Testis (tissue), 3 donors: ENCODE results near the gene DMGDH. TPM values are rescaled to one million over a fixed set of nuclear protein-coding genes. Genes with fewer than 3 reads are reported as not detected.

ENCODE experiments used
- DNase-seq: peaks from one replicate; pipeline ENCODE4 v3.0.0-alpha.2; 2019
- H3K27ac ChIP-seq, 2 donors: fragments of 200-600 bp; sonication (generic); one replicate each; pipeline ENCODE4 v1.5.1; 2019
- H3K27me3 ChIP-seq: fragments of 200-600 bp; sonication (generic); one replicate; pipeline ENCODE4 v1.5.1; 2019
- H3K36me3 ChIP-seq: fragments of 200-600 bp; sonication (generic); one replicate; pipeline ENCODE4 v1.5.1; 2017; ENCODE audit warnings: low read depth; ENCODE audit errors: missing control alignments
- H3K4me1 ChIP-seq: fragments of 200-600 bp; sonication (generic); one replicate; pipeline ENCODE4 v1.5.1; 2019
- H3K4me3 ChIP-seq, 2 donors: fragments of 200-600 bp; sonication (generic); one replicate each; pipeline ENCODE4 v1.5.1; 2017 to 2019
- H3K9me3 ChIP-seq: fragments of 200-600 bp; sonication (generic); one replicate; pipeline ENCODE4 v1.5.1; 2017
- CTCF ChIP-seq, 3 experiments: fragments of 450-650 bp in 2 of 3; fragments of 200-600 bp in 1 of 3; sonication (generic) in 1 of 3; IDR thresholded peaks; one replicate each; pipeline ENCODE4 v1.5.1; 2016 to 2019; ENCODE audit warnings: antibody characterized with exemption in 3 of 3, mild to moderate bottlenecking in 2 of 3, moderate library complexity in 1 of 3
- POLR2A ChIP-seq: fragments of 450-650 bp; IDR thresholded peaks from one replicate; pipeline ENCODE4 v1.6.1; 2017; ENCODE audit warnings: antibody characterized with exemption, mild to moderate bottlenecking, moderate library complexity
- WGBS, 2 donors: methylation state at CpG; one replicate each; pipeline ENCODE4 v1.1.5; 2018; 5-methylcytosine and 5-hydroxymethylcytosine counted together
- intact Hi-C: fragments of 100-400 bp; cut with DNase I; formaldehyde crosslinking; loops from one replicate; pipeline ENCODE4 v1.15.1; 2023; ENCODE audit warnings: low total_unique reads
- polyA plus RNA-seq: library from polyadenylated mRNA; stranded (reverse); fragments of 350-450 nt; fragmentation: Illumina TruSeq; extraction: RNeasy Lipid Tissue Mini Kit (QIAGEN cat#74804); gene quantifications from one replicate; pipeline ENCODE4 v1.2.3, GENCODE V29; 2014; ENCODE audit warnings: low read depth, low replicate concordance; ENCODE audit not compliant: insufficient read depth
- total RNA-seq, 2 donors: library from RNA; depleted of rRNA; stranded (reverse); fragments of >200 nt; gene quantifications; one replicate each; pipeline ENCODE4 v1.2.3, GENCODE V29; 2016

DMGDH gene
- total and polyA plus RNA-seq, 3 donors from 2014 or later = 3.8 to 18.0 (median 6.8) TPM

- TF ChIP-seq POLR2A (no peak), CTCF (IDR thresholded peaks at IDR 0.05) (no peak)
- DNase-seq = peak; percentile 20
- no peaks in the 10 kb centered on the region for H3K36me3 ChIP-seq
- 58 to 63% methylated on average over 7 of the region's 7 CpGs for WGBS, 2 donors
- no peak overlapping the region for H3K4me3 ChIP-seq
- no peaks in the 10 kb centered on the region for H3K9me3 ChIP-seq
- intact Hi-C loops = no loop called here
- no peaks in the 10 kb centered on the region for H3K27me3 ChIP-seq
- H3K4me1 ChIP-seq = no peaks in the 10 kb centered on the region
- no peak overlapping the region for H3K27ac ChIP-seq
Measured at GRCh38 chr5:78972654-78973428, 96.6 kb downstream of the DMGDH start.

GRCh38 chr5:78971998-78972397 is 97.5 kb downstream of the DMGDH start:
- no peaks in the 10 kb centered on the region for H3K27me3 ChIP-seq
- no peak overlapping the region for H3K27ac ChIP-seq
- intact Hi-C loops = no loop called here
- TF ChIP-seq CTCF (IDR thresholded peaks at IDR 0.05) (no peak), POLR2A (no peak)
- H3K4me1 ChIP-seq = no peaks in the 10 kb centered on the region
- no peaks in the 10 kb centered on the region for H3K9me3 ChIP-seq
- WGBS, 2 donors = 89 to 90% methylated on average over 2 of the region's 2 CpGs
- no peaks in the 10 kb centered on the region for H3K36me3 ChIP-seq
- DNase-seq = no peak
- no peak overlapping the region for H3K4me3 ChIP-seq

DNA sequence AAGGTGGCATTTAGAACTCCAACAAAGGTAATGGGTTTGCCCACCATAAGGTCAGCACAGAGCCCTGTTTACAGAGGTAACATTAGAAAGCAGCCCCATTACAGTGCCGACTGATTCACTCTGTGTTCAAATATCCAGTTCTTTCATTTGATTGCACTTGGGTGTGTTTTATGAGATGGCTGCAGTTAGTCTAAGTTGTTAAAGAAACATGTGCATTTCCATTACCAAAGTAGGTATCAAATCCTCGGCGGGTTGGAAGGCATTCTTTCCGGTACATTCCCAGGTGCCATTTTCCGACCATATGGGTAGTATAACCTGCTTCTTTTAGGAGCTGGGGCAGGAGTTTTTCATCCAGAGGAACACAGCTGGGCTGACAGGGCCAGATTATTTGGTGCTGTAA is 100.7 kb downstream of the DMGDH start:
- H3K4me3 ChIP-seq = no peak overlapping the region
- no peaks in the 10 kb centered on the region for H3K9me3 ChIP-seq
- no peaks in the 10 kb centered on the region for H3K4me1 ChIP-seq
- TF ChIP-seq POLR2A = no peak
- TF ChIP-seq CTCF (IDR thresholded peaks at IDR 0.05) = no peak
- 97 to 98% methylated on average over 5 of the region's 5 CpGs for WGBS, 2 donors
- no peaks in the 10 kb centered on the region for H3K27me3 ChIP-seq
- no peaks in the 10 kb centered on the region for H3K36me3 ChIP-seq
- no peak for DNase-seq
- intact Hi-C loops = no loop called here
- no peak overlapping the region for H3K27ac ChIP-seq

GRCh38 chr5:78964889-78965288 is 104.6 kb downstream of the DMGDH start:
- Histone ChIP-seq H3K27me3 (no peaks in the 10 kb centered on the region), H3K4me3 (no peak overlapping the region), H3K4me1 (no peaks in the 10 kb centered on the region), H3K36me3 (no peaks in the 10 kb centered on the region), H3K27ac (no peak overlapping the region), H3K9me3 (no peaks in the 10 kb centered on the region)
- DNase-seq = no peak
- 44 to 55% methylated on average over 2 of the region's 2 CpGs for WGBS, 2 donors
- TF ChIP-seq POLR2A (no peak), CTCF (IDR thresholded peaks at IDR 0.05) (peak; percentile 23 to 38 (median 26))
- intact Hi-C loops = no loop called here

DNA sequence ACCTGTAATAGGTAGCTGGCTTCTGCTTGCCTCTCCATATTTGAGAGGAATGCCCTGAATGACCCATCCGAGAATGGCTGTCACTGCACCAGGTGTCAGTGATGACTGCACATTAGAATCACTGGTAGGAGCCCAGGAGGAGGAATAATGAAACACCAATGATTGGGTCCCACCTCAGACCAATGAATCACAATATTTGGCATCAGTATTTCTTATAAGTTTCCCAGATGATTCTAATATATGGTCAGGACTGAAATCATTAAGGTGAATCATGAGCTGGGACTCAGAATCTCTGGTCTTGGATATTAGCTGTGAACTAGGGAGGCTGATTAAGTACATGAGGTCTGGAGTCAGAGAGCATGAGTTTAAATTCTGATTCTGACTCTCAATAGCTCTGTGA is 107.7 kb downstream of the DMGDH start:
- 86 to 92% methylated on average over 1 of the region's 1 CpG for WGBS, 2 donors

More for the DNA sequence above, 107.7 kb downstream of the DMGDH start:
- TF ChIP-seq CTCF (IDR thresholded peaks at IDR 0.05) (no peak), POLR2A (no peak)
- Histone ChIP-seq H3K36me3 (no peaks in the 10 kb centered on the region), H3K27ac (no peak overlapping the region), H3K4me1 (no peaks in the 10 kb centered on the region), H3K9me3 (no peaks in the 10 kb centered on the region), H3K4me3 (no peak overlapping the region), H3K27me3 (no peaks in the 10 kb centered on the region)
- intact Hi-C loops = no loop called here
- DNase-seq = no peak
